H1 (cell line): ENCODE data around the gene STK40. TPM values are rescaled to one million over a fixed set of nuclear protein-coding genes. Genes with fewer than 3 reads are reported as not detected.

Source experiments
- CTCF ChIA-PET: fragments of 300-600 bp; sonication (Branson Sonifier 250); formaldehyde crosslinking; loops from one replicate; lab custom pipeline; 2021; ENCODE audit not compliant: partially characterized antibody; lab: Charles Lee
- POLR2A ChIA-PET: fragments of 300-600 bp; sonication (Branson Sonifier 250); formaldehyde crosslinking; loops from one replicate; lab custom pipeline; 2021; ENCODE audit warnings: inconsistent platforms; ENCODE audit not compliant: partially characterized antibody; lab: Charles Lee
- DNase-seq, 2 experiments: peaks; one replicate each; pipeline versions ENCODE4 v3.0.0 to v3.0.0-alpha.2; 2010 to 2022; ENCODE audit warnings: low spot score in 2 of 2, low read depth in 1 of 2, mixed read lengths in 1 of 2
- FAIRE-seq: peaks from 2 replicates; lab custom pipeline; 2011; peaks lifted over from hg19 to GRCh38; lab: Jason Lieb, UNC
- H2AFZ ChIP-seq: 2 replicates; pipeline ENCODE4 v1.8.1; 2012; ENCODE audit warnings: low read length, inconsistent platforms
- H2AK5ac ChIP-seq: 2 replicates; pipeline ENCODE4 v1.6.1; 2013; ENCODE audit warnings: low read depth, low read length
- H2BK120ac ChIP-seq: replicated peaks from 2 replicates; pipeline ENCODE3; 2013; ENCODE audit warnings: low read depth, low read length, inconsistent platforms
- H2BK12ac ChIP-seq: 2 replicates; pipeline ENCODE4 v1.6.1; 2013; ENCODE audit warnings: low read depth, low read length
- H2BK15ac ChIP-seq: 2 replicates; pipeline ENCODE4 v1.6.1; 2013; ENCODE audit warnings: low read length
- H2BK20ac ChIP-seq: 2 replicates; pipeline ENCODE4 v1.6.1; 2013; ENCODE audit warnings: low read length
- H2BK5ac ChIP-seq: 2 replicates; pipeline ENCODE4 v1.6.1; 2013; ENCODE audit warnings: low read depth, low read length
- H3K14ac ChIP-seq: 2 replicates; pipeline ENCODE4 v1.6.1; 2013; ENCODE audit warnings: inconsistent platforms; ENCODE audit not compliant: insufficient read length
- H3K18ac ChIP-seq: 2 replicates; pipeline ENCODE4 v1.6.1; 2013; ENCODE audit warnings: low read length; ENCODE audit errors: extremely low read depth
- H3K23ac ChIP-seq: 2 replicates; pipeline ENCODE4 v1.6.1; 2013; ENCODE audit warnings: inconsistent platforms; ENCODE audit not compliant: insufficient read length
- H3K23me2 ChIP-seq: 2 replicates; pipeline ENCODE4 v1.6.1; 2013; ENCODE audit warnings: low read depth, low read length
- H3K27ac ChIP-seq: 2 replicates; pipeline ENCODE4 v1.6.1; 2011; ENCODE audit warnings: low read depth, low read length, inconsistent platforms
- H3K27me3 ChIP-seq, 4 experiments: replicated peaks in 1 of 4; 1 replicate in 1 of 4; 2 replicates in 3 of 4; pipeline versions ENCODE4 v1.6.1 to v1.8.1; 2011 to 2013; ENCODE audit warnings: low read length in 3 of 4, mild to moderate bottlenecking in 3 of 4, inconsistent platforms in 2 of 4, mixed read lengths in 2 of 4, moderate library complexity in 1 of 4; ENCODE audit not compliant: control insufficient read depth in 3 of 4, insufficient read depth in 3 of 4; ENCODE audit errors: extremely low read depth in 1 of 4
- H3K36me3 ChIP-seq, 4 experiments: 2 replicates each; pipeline versions ENCODE4 v1.6.1 to v1.8.1; 2011 to 2013; ENCODE audit warnings: mild to moderate bottlenecking in 4 of 4, low read length in 3 of 4, moderate library complexity in 2 of 4, control low read depth in 1 of 4, inconsistent platforms in 1 of 4; ENCODE audit not compliant: insufficient read depth in 4 of 4, control insufficient read depth in 2 of 4
- H3K4ac ChIP-seq: replicated peaks from 2 replicates; pipeline ENCODE3; 2013; ENCODE audit warnings: low read length, low read depth, mixed read lengths, inconsistent platforms; ENCODE audit not compliant: insufficient read length
- H3K4me1 ChIP-seq, 4 experiments: replicated peaks in 1 of 4; 1 replicate in 1 of 4; 2 replicates in 3 of 4; pipeline versions ENCODE4 v1.6.1 to v1.8.1; 2011 to 2013; ENCODE audit warnings: low read length in 3 of 4, inconsistent platforms in 2 of 4, mixed read lengths in 1 of 4; ENCODE audit not compliant: insufficient read depth in 4 of 4, control insufficient read depth in 3 of 4
- H3K4me2 ChIP-seq, 2 experiments: 2 replicates each; pipeline versions ENCODE4 v1.6.1 to v1.8.1; 2011 to 2013; ENCODE audit warnings: low read depth in 2 of 2, low read length in 2 of 2, control low read depth in 1 of 2, inconsistent platforms in 1 of 2, mild to moderate bottlenecking in 1 of 2; ENCODE audit not compliant: insufficient read depth in 1 of 2
- H3K4me3 ChIP-seq, 4 experiments: fragments of 200-600, 300-600 bp in 1 of 4; sonication (generic), shearing (Covaris generic), sonication (Bioruptor Twin) in 1 of 4; 2 replicates each; pipeline versions ENCODE4 v1.5.1 to v1.8.1; 2011 to 2016; ENCODE audit warnings: low read length in 4 of 4, low read depth in 3 of 4, control low read depth in 2 of 4, inconsistent platforms in 2 of 4, mild to moderate bottlenecking in 2 of 4, mixed read lengths in 1 of 4, moderate library complexity in 1 of 4; ENCODE audit not compliant: insufficient read depth in 2 of 4; ENCODE audit errors: extremely low read depth in 1 of 4
- H3K56ac ChIP-seq: replicated peaks from 2 replicates; pipeline ENCODE3; 2013; ENCODE audit warnings: low read depth, mild to moderate bottlenecking, mixed read lengths, low read length, inconsistent platforms; ENCODE audit not compliant: insufficient read length
- H3K79me1 ChIP-seq: 2 replicates; pipeline ENCODE4 v1.6.1; 2013; ENCODE audit warnings: low read depth, low read length, control low read depth
- H3K79me2 ChIP-seq, 2 experiments: 2 replicates each; pipeline versions ENCODE4 v1.6.1 to v1.8.1; 2012 to 2013; ENCODE audit warnings: low read length in 2 of 2, mild to moderate bottlenecking in 2 of 2, inconsistent platforms in 1 of 2; ENCODE audit not compliant: insufficient read depth in 2 of 2, control insufficient read depth in 1 of 2
- H3K9ac ChIP-seq, 4 experiments: replicated peaks in 1 of 4; 1 replicate in 1 of 4; 2 replicates in 3 of 4; pipeline versions ENCODE4 v1.6.1 to v1.8.1; 2011 to 2013; ENCODE audit warnings: low read depth in 3 of 4, low read length in 3 of 4, control low read depth in 2 of 4, mild to moderate bottlenecking in 2 of 4, moderate library complexity in 2 of 4, inconsistent platforms in 1 of 4; ENCODE audit errors: extremely low read depth in 1 of 4
- H3K9me3 ChIP-seq, 2 experiments: 2 replicates each; pipeline versions ENCODE4 v1.6.1 to v1.8.1; 2012 to 2013; ENCODE audit warnings: mild to moderate bottlenecking in 2 of 2, moderate library complexity in 2 of 2, control low read depth in 1 of 2, inconsistent platforms in 1 of 2, low read depth in 1 of 2, low read length in 1 of 2, mixed read lengths in 1 of 2; ENCODE audit not compliant: insufficient read depth in 2 of 2
- H4K20me1 ChIP-seq, 2 experiments: replicated peaks in 1 of 2; 2 replicates each; pipeline versions ENCODE3 to v1.8.1; 2011 to 2013; ENCODE audit warnings: inconsistent platforms in 2 of 2, low read length in 2 of 2, mild to moderate bottlenecking in 1 of 2; ENCODE audit not compliant: insufficient read depth in 2 of 2, control insufficient read depth in 1 of 2
- H4K5ac ChIP-seq: 2 replicates; pipeline ENCODE4 v1.6.1; 2013; ENCODE audit warnings: low read length, low read depth, mixed read lengths, inconsistent platforms; ENCODE audit not compliant: insufficient read length
- H4K8ac ChIP-seq: 2 replicates; pipeline ENCODE4 v1.8.0; 2013; ENCODE audit warnings: mild to moderate bottlenecking, moderate library complexity, low read length, inconsistent platforms; ENCODE audit not compliant: insufficient read depth; ENCODE audit errors: extremely low read depth
- H4K91ac ChIP-seq: replicated peaks from 2 replicates; pipeline ENCODE3; 2013; ENCODE audit warnings: low read length, mixed read lengths, inconsistent platforms; ENCODE audit not compliant: insufficient read length
- CBX5 ChIP-seq: fragments of 300-800, 300-1000 bp; sonication (generic); IDR thresholded peaks from 2 replicates; pipeline ENCODE4 v1.7.1; 2016; ENCODE audit warnings: antibody characterized with exemption, low read length, low read depth
- CTBP2 ChIP-seq: IDR thresholded peaks from 2 replicates; pipeline ENCODE4 v1.7.0; 2011; ENCODE audit warnings: borderline replicate concordance, mild to moderate bottlenecking, moderate library complexity, mixed read lengths, low read length; ENCODE audit not compliant: insufficient read depth, insufficient read length
- EP300 ChIP-seq, 2 experiments: IDR thresholded peaks; 1 replicate in 1 of 2; 2 replicates in 1 of 2; pipeline ENCODE4 v1.6.1; 2011 to 2012; ENCODE audit warnings: low read depth in 2 of 2, low read length in 2 of 2, mild to moderate bottlenecking in 2 of 2, borderline replicate concordance in 1 of 2, inconsistent platforms in 1 of 2, moderate library complexity in 1 of 2
- NRF1 ChIP-seq: IDR thresholded peaks from 2 replicates; pipeline ENCODE4 v1.6.1; 2011; ENCODE audit warnings: mild to moderate bottlenecking, low read depth, low read length, improper control_type of control experiment
- TAF1 ChIP-seq: IDR thresholded peaks from 2 replicates; pipeline ENCODE4 v1.6.1; 2011; ENCODE audit warnings: mild to moderate bottlenecking, low read depth, low read length
- TEAD4 ChIP-seq: IDR thresholded peaks from 2 replicates; pipeline ENCODE4 v1.6.1; 2012; ENCODE audit warnings: low read depth, low read length, inconsistent platforms, mixed read lengths
- WGBS, 2 experiments: shearing (Covaris generic) in 1 of 2; methylation state at CpG; one replicate each; pipeline versions ENCODE4 v1.1.6 to v1.1.7; 2013 to 2015; ENCODE audit warnings: low lambda C conversion rate in 2 of 2, mixed read lengths in 2 of 2, inconsistent platforms in 1 of 2, low coverage in 1 of 2, missing lambda C conversion rate in 1 of 2; ENCODE audit not compliant: insufficient replicate concordance in 2 of 2, insufficient coverage in 1 of 2, insufficient read length in 1 of 2; ENCODE audit errors: extremely low coverage in 1 of 2, missing lambda C conversion rate in 1 of 2; 5-methylcytosine and 5-hydroxymethylcytosine counted together
- polyA plus RNA-seq, 7 experiments: library from polyadenylated mRNA; depleted of rRNA in 3 of 7; stranded (reverse) in 5 of 7; unstranded in 2 of 7; fragments of >200 nt in 5 of 7; fragments of 200-250 nt in 2 of 7; gene quantifications; 1 replicate in 5 of 7; 2 replicates in 1 of 7; 4 replicates in 1 of 7; pipeline versions ENCODE4 v1.2.1 to v1.2.3, GENCODE V29; 2011 to 2013; ENCODE audit warnings: missing spikeins in 2 of 7, mixed read lengths in 2 of 7
- total RNA-seq: library from RNA; stranded (reverse); fragmentation: NEBNext Ultra II Directional; extraction: Animal tissue kit (Norgen Biotek cat#: 25700); gene quantifications from 2 replicates; pipeline ENCODE4 v1.2.1, GENCODE V29; 2021
- TF ChIP-seq, protein P1 (sequence below): IDR thresholded peaks from 2 replicates; pipeline ENCODE4 v1.6.1; 2011; ENCODE audit warnings: low read depth, mild to moderate bottlenecking, low read length; ENCODE audit not compliant: insufficient read depth

Gene STK40
- total and polyA plus RNA-seq, 2 of the 8 experiments (the other 6 are each of a cell fraction or from before 2014, with no cell fraction given): 13.6 to 28.6 TPM

- Histone ChIP-seq H3K23me2 (no peaks in the 10 kb centered on the region), H2AK5ac (no peak overlapping the region), H3K9ac (no peak overlapping the region), H2AFZ (no peak overlapping the region), H2BK12ac (no peak overlapping the region), H2BK15ac (no peak overlapping the region), H3K56ac (no peak overlapping the region), H2BK20ac (no peak overlapping the region), H3K9me3 (no peaks in the 10 kb centered on the region), H4K20me1 (peaks cover 0 to 3% of the 10 kb centered on the region in 2 experiments), H4K91ac (no peak overlapping the region), H3K4me3 (no peak overlapping the region), H4K5ac (no peak overlapping the region), H3K4me2 (no peak overlapping the region), H3K4ac (no peak overlapping the region), H2BK5ac (no peak overlapping the region), H3K14ac (no peak overlapping the region), H3K27me3 (no peaks in the 10 kb centered on the region), H2BK120ac (no peak overlapping the region), H3K23ac (no peak overlapping the region), H3K79me1 (no peaks in the 10 kb centered on the region; the same call in 1 of the 2 replicates), H3K79me2 (no peaks in the 10 kb centered on the region), H3K4me1 (peaks cover 0 to 6% (median 0%) of the 10 kb centered on the region in 4 experiments; a peak in 1 of 7 replicates), H4K8ac (no peak overlapping the region), H3K18ac (no peak overlapping the region), H3K36me3 (peaks cover 2 to 24% (median 12%) of the 10 kb centered on the region in 4 experiments; a peak in 6 of 8 replicates), H3K27ac (no peak overlapping the region)
- POLR2A ChIA-PET: interaction anchor here (0.5 to 1.6 kb wide), 5 partner anchors 11 to 73 kb away, joined by 3 to 4 read pairs (median 3); partner anchors contain the start of gene EVA1B
- CTCF ChIA-PET: interaction anchor here (4.7 to 13.3 kb wide), 2 partner anchors 8 to 11 kb away, joined by 27 to 150 read pairs; no protein-coding TSS in a partner anchor
- WGBS, 2 experiments: 91% methylated on average over 15 of the region's 16 CpGs; no CpG with 5 or more reads in 1 of the 2 experiments
- DNase-seq: no peak
- FAIRE-seq: no peak
- TF ChIP-seq TEAD4: no peak
- TF ChIP-seq, protein P1, sequence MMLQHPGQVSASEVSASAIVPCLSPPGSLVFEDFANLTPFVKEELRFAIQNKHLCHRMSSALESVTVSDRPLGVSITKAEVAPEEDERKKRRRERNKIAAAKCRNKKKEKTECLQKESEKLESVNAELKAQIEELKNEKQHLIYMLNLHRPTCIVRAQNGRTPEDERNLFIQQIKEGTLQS: no peak
- TF ChIP-seq TAF1: no peak
- no peak for TF ChIP-seq CTBP2
- TF ChIP-seq CBX5: no peak
- TF ChIP-seq EP300 (IDR thresholded peaks at IDR 0.05; ENCODE audit: borderline replicate concordance in 1 of 2, low read depth in 2 of 2, low read length in 2 of 2): no peak
- TF ChIP-seq NRF1: no peak
These were observed 35.9 kb downstream of the STK40 start for GRCh38 chr1:36349839-36350238.
